ENCODE results near the gene SLC13A4. TPM values are rescaled to one million over a fixed set of nuclear protein-coding genes. Genes with fewer than 3 reads are reported as not detected.
"Not testable (repeated sequence)": the region's sequence is repeated elsewhere in the genome, so short reads cannot be mapped to it uniquely, and the experiment has no call there.

The SLC13A4 gene
- total RNA-seq, 6 donors from 2014 or later, result 0.20 to 0.30 TPM; not detected in 4

DNA sequence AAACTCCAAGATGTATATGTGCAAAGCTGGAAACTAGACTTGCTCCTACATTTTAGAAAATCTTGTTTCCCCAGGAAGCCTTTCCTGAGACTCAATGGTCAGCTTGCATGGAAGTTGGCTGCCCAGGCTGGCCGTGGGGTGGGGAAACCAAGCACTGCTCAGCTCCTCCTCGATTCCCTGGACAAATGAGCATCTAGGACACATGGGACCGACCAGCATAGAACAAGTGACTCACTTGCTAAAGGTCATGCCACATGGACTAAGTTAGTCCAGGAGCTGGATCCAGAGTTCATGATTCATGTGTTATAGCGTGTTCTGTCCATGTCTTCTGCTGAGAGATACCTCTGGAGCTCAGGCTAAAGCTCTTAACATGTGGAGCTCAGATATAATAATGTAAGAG lies 14.4 kb upstream of the SLC13A4 start:
- Histone ChIP-seq H3K4me1 (peaks cover 0 to 6% (median 0%) of the 10 kb centered on the region in 4 donors), H3K4me3 (no peak overlapping the region), H3K9me3 (no peaks in the 10 kb centered on the region), H3K36me3 (no peaks in the 10 kb centered on the region), H3K27me3 (no peaks in the 10 kb centered on the region), H3K27ac (no peak overlapping the region)
- DNase-seq (no peak), ATAC-seq (ENCODE audit: low FRiP score in 2 of 2) (no peak)
- TF ChIP-seq POLR2AphosphoS5 (IDR thresholded peaks at IDR 0.05), result no peak
- no peak for TF ChIP-seq CTCF (IDR thresholded peaks at IDR 0.05)
- no peak for TF ChIP-seq POLR2A (IDR thresholded peaks at IDR 0.05)
- TF ChIP-seq EP300 (IDR thresholded peaks at IDR 0.05), result no peak
- WGBS, 2 donors, result 82 to 83% methylated on average over 4 of the region's 4 CpGs

- no peak for DNase-seq
- WGBS, 2 donors, result 53 to 69% methylated on average over 2 of the region's 2 CpGs
- Histone ChIP-seq H3K9me3 (no peaks in the 10 kb centered on the region), H3K4me1 (peaks cover 0 to 6% (median 0%) of the 10 kb centered on the region in 4 donors), H3K27me3 (no peaks in the 10 kb centered on the region), H3K27ac (no peak overlapping the region), H3K4me3 (no peak overlapping the region), H3K36me3 (no peaks in the 10 kb centered on the region)
- TF ChIP-seq POLR2AphosphoS5 (IDR thresholded peaks at IDR 0.05) (no peak), POLR2A (IDR thresholded peaks at IDR 0.05) (no peak), CTCF (IDR thresholded peaks at IDR 0.05) (no peak), EP300 (IDR thresholded peaks at IDR 0.05) (no peak)
- no peak for ATAC-seq (ENCODE audit: low FRiP score in 2 of 2)
Measured at GRCh38 chr7:135741905-135742304, 13.9 kb upstream of the SLC13A4 start.

- no peaks in the 10 kb centered on the region for H3K36me3 ChIP-seq
- no peak for TF ChIP-seq POLR2A (IDR thresholded peaks at IDR 0.05)
- TF ChIP-seq EP300 (IDR thresholded peaks at IDR 0.05), result no peak
- no peak for TF ChIP-seq POLR2AphosphoS5 (IDR thresholded peaks at IDR 0.05)
- no peak for TF ChIP-seq CTCF (IDR thresholded peaks at IDR 0.05)
- WGBS, 2 donors, result 84 to 92% methylated on average over 3 of the region's 3 CpGs
- no peak overlapping the region for H3K4me3 ChIP-seq
- H3K27me3 ChIP-seq, result no peaks in the 10 kb centered on the region
- no peak for DNase-seq
- H3K27ac ChIP-seq, result no peak overlapping the region
- ATAC-seq (ENCODE audit: low FRiP score in 2 of 2), result no peak
- no peaks in the 10 kb centered on the region for H3K9me3 ChIP-seq
- H3K4me1 ChIP-seq, result peaks cover 0 to 6% (median 0%) of the 10 kb centered on the region in 4 donors
Measured at GRCh38 chr7:135740889-135741288, 12.9 kb upstream of the SLC13A4 start.

DNA sequence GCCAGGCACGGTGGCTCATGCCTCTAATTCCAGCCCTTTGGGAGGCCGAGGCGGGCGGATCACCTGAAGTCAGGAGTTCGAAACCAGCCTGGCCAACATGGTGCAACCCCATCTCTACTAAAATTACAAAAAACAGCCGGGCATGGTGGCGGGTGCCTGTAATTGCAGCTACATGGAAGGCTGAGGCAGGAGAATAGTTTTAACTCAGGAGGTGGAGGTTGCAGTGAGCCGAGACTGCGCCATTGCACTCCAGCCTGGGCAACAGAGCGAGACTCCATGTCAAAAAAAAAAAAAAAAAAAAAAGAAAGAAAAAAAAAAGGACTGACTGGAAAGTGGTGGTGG lies 9.3 kb upstream of the SLC13A4 start:
- 96 to 98% methylated on average over 10 of the region's 10 CpGs for WGBS, 2 donors
- H3K4me3 ChIP-seq; H3K27ac ChIP-seq; H3K27me3 ChIP-seq; H3K9me3 ChIP-seq; ATAC-seq (ENCODE audit: low FRiP score in 2 of 2); H3K4me1 ChIP-seq; DNase-seq; H3K36me3 ChIP-seq: not testable (repeated sequence)

- TF ChIP-seq POLR2A (IDR thresholded peaks at IDR 0.05), result no peak
- no peak for TF ChIP-seq POLR2AphosphoS5 (IDR thresholded peaks at IDR 0.05)
- no peak for TF ChIP-seq EP300 (IDR thresholded peaks at IDR 0.05)
- TF ChIP-seq CTCF (IDR thresholded peaks at IDR 0.05), result no peak
- no peaks in the 10 kb centered on the region for H3K9me3 ChIP-seq
- H3K27me3 ChIP-seq, result no peaks in the 10 kb centered on the region
- ATAC-seq (ENCODE audit: low FRiP score in 2 of 2) (no peak), DNase-seq (no peak)
- no peaks in the 10 kb centered on the region for H3K36me3 ChIP-seq
- no peaks in the 10 kb centered on the region for H3K4me1 ChIP-seq
- H3K4me3 ChIP-seq, result no peak overlapping the region
- no peak overlapping the region for H3K27ac ChIP-seq
- WGBS, 2 donors, result 92 to 96% methylated on average over 5 to 6 of the region's 6 CpGs
Measured at GRCh38 chr7:135736586-135737305, 8.8 kb upstream of the SLC13A4 start.

All from upper lobe of left lung (tissue), 6 donors.